Stimulated activated CD8-positive, alpha-beta memory T cell treated with anti-CD3 and anti-CD28 coated beads, Interleukin-15, amount 100 ng/mL, for 24 hours (primary cell): Measurements from ENCODE around the gene AOX1.
"Not testable (repeated sequence)": the region's sequence is repeated elsewhere in the genome, so short reads cannot be mapped to it uniquely, and the experiment has no call there.

ENCODE experiments used
- DNase-seq: peaks from one replicate; pipeline ENCODE4 v3.0.0-alpha.2; 2020; ENCODE audit warnings: low read depth

AOX1 gene

GRCh38 chr2:200628461-200628860, 42.6 kb downstream of the AOX1 start:
- not testable (repeated sequence) for DNase-seq

DNA sequence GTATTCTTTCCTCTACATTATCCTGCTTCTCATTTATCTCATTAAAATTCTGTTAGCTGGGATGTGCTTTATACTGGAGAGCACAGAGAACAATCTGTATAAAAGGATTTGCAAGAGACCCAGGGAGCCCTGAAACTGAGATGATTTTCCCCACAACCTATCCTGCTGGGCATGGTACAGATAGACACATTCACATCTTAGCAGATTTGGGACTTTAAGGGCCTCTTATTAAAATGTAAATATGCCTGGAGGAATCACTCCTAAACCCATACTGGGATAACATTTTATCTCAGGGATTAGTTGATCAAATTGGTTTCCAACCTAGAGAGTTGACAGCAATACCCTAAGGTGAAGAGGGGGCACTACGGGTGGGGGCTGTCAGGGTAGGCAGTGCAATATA, 45.5 kb downstream of the AOX1 start:
- no peak for DNase-seq

DNA sequence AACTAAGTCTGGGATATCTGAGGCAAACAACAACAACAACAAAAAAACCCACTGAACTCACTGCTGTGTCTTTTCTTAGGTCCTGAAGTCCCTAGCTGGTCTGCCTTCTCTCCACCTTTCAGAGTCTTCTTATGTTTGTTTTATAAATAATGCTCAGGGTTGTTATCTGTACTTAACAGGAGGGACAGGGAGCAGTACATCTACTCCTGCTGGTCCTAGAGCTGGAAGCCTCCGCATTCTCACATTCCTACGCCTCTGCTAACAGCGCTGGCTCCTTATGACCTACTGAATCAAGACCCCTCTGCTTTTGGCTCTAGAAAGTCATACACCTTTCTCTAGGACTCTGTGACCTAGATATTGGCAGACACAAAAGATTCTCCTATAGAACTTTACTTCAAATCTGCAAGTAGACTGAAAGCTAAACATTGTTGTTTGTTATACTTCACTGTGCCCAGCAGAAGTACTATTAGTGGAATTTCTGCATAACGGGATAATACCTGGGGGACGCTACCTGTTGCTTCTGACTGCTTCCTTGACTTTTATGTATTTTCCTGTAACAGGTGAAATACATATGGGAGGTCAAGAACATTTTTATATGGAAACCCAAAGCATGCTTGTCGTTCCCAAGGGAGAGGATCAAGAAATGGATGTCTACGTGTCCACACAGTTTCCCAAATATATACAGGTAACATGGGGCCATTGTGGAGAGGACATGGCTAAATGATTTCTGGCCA, 48.6 kb downstream of the AOX1 start:
- no peak for DNase-seq

GRCh38 chr2:200635251-200635650, 49.4 kb downstream of the AOX1 start:
- no peak for DNase-seq

GRCh38 chr2:200637901-200638300, 52.1 kb downstream of the AOX1 start:
- DNase-seq = no peak

DNA sequence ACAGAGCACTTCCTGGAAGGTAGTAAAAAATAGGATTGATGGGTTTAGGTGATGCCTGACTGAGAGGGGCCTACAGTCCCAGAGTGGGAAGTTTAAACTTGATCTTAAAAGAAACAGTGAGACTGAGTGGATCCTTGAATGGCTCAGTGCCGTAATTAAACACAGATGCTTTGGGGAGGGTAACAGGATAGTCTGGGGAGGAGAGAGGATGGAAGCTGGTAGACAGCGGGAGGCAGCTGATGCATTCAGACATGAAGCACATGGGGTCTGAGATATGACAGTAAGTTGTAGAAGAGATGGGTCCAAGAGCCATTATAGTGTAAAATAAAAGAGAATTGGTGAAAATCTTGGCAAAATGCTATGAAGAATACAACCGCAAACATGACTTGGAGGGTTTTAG, 54.4 kb downstream of the AOX1 start:
- no peak for DNase-seq

DNA sequence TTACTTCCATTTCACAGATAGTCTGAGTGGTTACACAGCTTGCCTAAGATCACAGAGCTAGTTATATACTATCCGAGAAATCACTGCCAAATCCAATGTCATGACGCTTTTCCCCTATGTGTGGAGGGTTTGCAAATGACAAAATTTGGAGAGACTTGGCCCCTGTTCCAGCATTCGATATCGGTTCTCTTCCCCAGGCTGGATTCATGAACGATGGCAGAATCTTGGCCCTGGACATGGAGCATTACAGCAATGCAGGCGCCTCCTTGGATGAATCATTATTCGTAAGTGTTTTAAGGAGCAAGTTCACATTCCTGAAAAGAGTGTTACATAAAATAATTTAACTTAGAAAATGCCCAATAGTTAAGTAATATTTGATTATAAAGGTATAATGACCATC, 55.1 kb downstream of the AOX1 start:
- no peak for DNase-seq

DNA sequence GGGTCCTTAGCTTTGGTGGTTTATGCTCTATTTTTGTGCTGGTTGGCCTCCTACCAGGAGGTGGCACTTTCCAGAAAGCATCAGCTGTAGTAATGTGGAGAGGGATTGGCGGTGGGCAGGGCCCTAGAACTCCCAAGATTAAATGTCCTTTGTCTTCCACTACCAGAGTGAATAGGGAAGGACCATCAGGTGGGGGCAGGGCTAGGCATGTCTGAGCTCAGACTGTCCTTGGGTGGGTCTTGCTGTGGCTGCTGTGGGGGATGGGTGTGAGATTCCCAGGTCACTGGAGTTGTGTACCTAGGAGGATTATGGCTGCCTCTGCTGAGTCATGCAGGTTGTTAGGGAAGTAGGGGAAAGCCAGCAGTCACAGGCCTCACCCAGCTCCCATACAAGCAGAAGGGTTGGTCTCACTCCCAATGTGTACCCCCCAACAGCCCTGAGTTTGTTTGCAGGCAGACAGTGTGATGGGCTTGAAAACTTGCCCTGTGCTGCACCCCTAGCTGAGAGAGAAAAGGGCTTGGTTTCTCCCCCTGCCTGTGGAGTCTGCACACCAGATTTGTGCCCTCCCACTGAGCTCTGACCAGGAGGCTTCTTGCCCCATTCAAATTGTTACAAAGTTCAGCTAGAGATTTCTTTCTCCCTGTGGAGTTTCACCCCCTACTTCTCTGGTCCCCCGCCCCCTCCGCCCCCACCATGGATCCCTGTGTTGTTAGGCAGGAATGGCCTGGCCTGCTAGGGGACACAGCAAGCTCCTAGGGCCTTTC, 62.9 kb downstream of the AOX1 start:
- DNase-seq = not testable (repeated sequence)

DNA sequence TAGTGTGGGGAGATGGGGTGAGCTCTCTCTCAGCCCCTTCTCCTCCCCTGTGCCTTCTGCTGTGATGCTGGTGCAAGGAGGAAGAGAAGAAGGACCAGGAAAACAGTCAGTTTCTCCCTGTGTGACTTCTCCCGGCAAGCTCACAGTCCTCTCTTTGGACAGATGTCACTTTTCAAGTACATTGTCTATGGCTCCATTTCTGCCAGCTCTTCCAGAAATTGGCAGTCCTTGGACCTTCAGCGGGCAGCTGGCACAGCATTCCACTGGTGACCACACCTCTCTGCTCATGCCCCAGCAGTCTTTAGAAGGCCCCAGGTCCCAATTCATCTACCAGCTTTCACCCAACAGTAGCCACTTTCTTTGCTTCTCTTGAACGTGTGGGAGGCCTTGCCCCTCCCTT, 63.9 kb downstream of the AOX1 start:
- no peak for DNase-seq

- DNase-seq = no peak
These were observed 64.4 kb downstream of the AOX1 start for GRCh38 chr2:200650195-200650594.

DNA sequence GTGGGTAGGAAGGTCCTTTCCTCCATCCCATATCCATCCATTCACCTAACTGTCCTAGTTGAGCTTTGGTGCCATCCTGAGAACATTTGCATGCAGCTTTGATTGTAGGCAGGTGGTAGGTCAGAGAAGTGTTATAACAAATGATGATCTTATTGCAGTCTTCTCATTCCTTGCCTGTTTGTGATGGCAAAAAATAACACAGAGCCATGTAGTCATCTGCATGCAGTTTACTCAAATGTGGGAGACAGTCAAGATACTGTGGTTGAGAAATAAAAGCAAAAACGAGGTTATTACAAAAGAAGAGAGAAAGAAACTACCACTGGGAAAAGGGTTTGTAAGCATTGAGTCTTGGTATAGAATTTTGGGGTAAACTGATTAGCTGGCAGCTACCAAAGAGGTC, 66.3 kb downstream of the AOX1 start:
- DNase-seq = no peak

- DNase-seq = no peak
These were observed 67.2 kb downstream of the AOX1 start for GRCh38 chr2:200653021-200653420.

DNA sequence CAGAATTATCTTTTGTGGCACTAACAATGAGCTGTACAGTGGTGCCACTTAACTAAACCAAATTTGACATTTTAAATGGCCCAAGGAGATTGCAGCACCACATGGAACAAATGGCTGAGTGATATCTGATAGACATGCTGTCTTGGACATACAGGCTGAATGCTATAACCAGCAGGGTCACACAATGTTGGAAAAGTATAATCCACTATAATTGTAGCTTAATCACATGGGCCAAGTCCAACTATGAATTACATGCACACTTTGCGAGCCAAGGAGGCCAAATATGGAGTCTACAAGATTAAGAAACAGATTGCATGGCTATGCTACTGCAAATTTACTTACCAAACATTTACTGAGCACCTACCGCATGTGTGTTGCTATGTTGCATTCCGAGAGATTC, 69.0 kb downstream of the AOX1 start:
- no peak for DNase-seq

DNA sequence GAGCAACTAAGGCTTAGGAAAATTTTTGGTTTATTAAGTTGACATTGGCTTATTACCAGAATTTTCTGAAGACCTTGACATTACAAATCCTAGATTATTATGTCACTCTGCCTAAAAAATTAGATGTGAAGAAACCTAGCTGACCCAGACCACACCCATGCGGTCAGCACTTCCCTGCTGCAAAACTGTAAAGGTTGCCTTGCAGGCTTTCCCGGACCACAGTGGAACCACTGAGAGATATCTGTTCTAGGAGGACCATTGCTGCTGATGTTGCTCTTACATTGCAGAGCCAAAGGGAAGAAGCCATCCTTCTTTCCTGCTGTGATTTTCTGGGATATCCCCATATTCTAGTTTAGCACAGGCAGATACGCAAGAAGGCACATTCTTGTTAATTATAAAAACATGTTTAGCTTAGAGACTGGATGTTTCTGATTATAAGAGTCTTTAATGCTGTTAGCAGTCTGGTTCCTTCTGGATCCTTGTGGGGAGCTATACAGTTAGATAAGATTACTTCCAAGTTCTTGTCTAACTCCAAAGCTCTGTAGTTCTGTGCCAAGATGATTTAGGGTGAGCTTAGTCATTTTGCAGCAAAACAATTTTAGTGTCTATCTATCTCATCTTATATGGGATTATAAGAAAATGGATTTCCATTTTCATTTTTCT, 70.2 kb downstream of the AOX1 start:
- DNase-seq = no peak

- DNase-seq = no peak
These were observed 72.6 kb downstream of the AOX1 start for GRCh38 chr2:200658278-200658864.

DNA sequence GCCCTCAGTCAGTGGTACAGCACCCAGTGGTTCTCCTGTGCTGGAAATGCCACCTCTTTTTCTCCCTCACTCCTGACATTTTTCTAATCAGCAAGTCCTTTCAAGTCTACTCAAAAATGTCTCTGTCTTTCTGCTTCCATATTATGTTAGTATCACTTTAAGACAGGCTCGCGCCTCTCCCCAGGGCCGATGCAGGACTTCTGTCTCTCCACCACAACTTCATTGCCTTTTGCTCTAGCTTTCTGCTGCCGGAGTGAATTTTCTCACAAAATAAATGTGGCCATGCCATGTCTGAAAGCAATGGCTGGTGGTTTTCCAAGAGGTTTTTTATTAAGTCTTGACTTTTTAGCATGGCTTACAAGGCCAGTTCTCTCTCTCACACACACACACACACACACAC, 73.6 kb downstream of the AOX1 start:
- DNase-seq = no peak

DNA sequence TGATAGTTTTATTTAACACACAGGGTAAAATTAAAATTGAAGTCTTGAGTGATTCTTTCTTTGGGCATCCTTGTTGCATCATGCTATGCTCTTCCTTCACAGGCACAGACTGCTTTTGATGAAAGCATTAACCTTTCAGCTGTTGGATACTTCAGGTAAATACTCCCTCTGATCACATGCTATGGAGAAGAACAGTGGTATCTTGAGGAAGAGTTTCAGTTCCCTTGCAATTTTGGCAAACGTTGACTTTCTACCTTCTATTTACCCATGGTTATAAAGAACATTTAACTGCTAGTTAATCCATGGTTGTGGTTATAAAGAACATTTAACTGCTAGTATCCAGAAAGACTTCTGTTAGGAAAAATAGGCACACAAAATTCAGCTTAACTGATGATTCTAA, 75.7 kb downstream of the AOX1 start:
- no peak for DNase-seq

DNA sequence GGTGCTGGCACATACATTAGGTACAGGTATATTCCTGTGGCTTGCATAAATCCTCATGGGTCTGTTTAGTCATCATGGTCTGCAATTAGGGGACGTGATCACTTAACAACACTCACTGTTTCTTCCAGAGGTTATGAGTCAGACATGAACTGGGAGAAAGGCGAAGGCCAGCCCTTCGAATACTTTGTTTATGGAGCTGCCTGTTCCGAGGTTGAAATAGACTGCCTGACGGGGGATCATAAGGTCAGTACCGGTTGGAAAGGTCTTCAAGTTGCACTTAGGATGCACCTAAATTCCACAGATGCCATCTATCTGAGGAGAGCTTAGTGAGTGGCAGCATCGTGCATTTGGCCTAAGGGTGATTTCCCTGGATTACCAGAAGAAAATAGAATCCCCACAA, 76.9 kb downstream of the AOX1 start:
- DNase-seq = no peak

GRCh38 chr2:200664770-200665494, 79.1 kb downstream of the AOX1 start:
- no peak for DNase-seq

- DNase-seq = no peak
These were observed 80.0 kb downstream of the AOX1 start for GRCh38 chr2:200665626-200666453.

DNA sequence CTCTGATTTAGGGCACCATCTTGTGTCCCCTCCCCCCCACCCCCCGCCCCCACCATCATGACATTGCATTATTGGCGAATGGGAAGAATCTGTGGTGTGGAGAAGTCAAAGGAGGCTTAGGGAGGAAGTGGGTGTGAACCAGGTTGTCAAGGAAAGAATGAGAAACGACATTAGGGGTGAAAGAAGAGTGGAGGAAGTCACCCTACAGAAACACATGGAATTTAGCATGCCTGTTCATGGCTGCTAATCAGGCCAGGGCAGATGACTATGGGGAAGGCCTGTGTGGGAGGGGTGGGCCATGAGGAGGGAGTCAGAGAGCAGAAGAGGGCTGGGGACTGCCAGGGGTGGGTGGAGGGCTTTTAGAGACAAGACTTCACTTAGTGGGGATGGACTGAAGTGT, 81.6 kb downstream of the AOX1 start:
- DNase-seq = no peak
